Activated naive CD4-positive, alpha-beta T cell (primary cell): ENCODE data around the gene HSPB6.
A peak's percentile ranks its signal among the peaks of the same experiment; 100 is the strongest.

Experiments used
- DNase-seq, 4 experiments: peaks; one replicate each; lab custom pipeline; 2025; lab: John Stamatoyannopoulos, UW

The HSPB6 gene

DNA sequence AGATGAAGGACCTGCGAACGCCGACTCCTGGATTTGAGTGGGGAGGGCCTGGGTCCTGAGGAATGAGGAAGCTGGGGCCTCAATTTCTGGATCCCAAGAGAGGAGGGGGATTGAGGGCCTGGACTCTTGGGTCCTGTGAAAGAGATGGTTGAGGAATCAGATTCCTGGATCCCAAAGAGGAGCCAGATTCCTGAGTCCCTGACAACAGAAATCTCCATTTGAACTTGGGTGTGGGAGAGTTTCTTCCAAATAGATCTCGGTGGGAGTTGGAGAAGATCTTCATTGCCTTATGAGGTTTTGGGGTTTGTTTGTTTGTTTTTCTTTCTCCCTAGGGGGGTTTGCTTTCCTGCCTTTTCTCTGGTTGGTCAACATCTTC is 10.8 kb downstream of the HSPB6 start:
- DNase-seq = no peak

- peak; percentile 80 to 92 (median 84) for DNase-seq
These were observed 11.3 kb downstream of the HSPB6 start, which contains the start of the genes PSENEN and U2AF1L4 for GRCh38 chr19:35745328-35746086. Gene PSENEN, plus strand, starts transcription at chr19:35745651. Its CDS starts 280 bp downstream, at chr19:35745931. Gene U2AF1L4, minus strand, starts transcription at chr19:35745418. Its CDS starts 27 bp downstream, at chr19:35745391.

DNA sequence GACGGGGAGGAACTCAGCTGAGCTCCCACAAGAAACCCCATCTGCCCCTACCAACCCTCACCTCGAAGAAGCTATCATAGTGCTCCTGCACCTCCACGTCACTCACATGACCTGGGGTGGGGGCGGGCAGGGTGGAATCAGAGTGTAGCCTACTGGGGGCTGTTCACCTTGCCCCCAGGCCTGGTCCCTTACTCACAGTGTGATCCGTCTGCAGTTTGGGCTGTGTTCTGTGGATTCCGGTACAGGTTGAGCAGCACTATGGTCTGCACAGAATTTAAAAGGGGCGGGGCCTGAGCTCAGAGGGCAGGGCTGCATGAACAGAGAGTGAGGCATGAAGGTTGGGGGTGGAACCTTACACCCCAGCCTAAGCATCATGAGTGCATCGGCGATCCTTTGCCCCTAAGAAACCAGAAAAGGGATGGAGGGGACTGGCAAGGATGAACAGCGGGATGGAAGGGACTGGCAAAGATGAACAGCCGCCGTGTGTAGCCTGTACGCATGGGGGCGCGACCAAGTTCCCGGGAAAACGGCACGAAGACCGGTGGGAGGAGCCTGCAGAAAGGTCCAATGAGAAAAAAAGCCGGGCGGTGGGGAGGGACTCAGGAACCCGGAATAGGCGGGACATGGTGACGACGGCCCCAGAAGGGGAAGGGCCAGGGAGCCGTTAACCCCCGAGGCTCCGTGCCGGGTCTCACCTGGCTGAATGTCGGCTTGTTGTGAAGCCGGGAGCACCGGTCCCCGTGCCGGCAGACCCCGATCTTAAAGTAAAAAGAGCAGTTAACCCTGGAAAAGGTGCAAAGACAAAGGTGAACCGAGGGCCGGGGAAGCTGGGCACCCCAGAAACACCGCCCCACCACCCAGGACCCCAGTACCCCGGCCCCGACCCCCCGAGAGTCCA is 12.2 kb downstream of the HSPB6 start:
- DNase-seq = peak; percentile 72 to 88 (median 78)

GRCh38 chr19:35743640-35744429 is 13.0 kb downstream of the HSPB6 start:
- no peak for DNase-seq

GRCh38 chr19:35742121-35742724 is 14.6 kb downstream of the HSPB6 start, which contains the start of gene IGFLR1:
Gene IGFLR1, minus strand, starts transcription at chr19:35742452. Its CDS starts 1,272 bp downstream, at chr19:35741180.
- peak in 2 of 4 experiments; percentile 33 to 39 for DNase-seq

- DNase-seq = no peak
These were observed 15.7 kb downstream of the HSPB6 start for GRCh38 chr19:35741203-35741515.

DNA sequence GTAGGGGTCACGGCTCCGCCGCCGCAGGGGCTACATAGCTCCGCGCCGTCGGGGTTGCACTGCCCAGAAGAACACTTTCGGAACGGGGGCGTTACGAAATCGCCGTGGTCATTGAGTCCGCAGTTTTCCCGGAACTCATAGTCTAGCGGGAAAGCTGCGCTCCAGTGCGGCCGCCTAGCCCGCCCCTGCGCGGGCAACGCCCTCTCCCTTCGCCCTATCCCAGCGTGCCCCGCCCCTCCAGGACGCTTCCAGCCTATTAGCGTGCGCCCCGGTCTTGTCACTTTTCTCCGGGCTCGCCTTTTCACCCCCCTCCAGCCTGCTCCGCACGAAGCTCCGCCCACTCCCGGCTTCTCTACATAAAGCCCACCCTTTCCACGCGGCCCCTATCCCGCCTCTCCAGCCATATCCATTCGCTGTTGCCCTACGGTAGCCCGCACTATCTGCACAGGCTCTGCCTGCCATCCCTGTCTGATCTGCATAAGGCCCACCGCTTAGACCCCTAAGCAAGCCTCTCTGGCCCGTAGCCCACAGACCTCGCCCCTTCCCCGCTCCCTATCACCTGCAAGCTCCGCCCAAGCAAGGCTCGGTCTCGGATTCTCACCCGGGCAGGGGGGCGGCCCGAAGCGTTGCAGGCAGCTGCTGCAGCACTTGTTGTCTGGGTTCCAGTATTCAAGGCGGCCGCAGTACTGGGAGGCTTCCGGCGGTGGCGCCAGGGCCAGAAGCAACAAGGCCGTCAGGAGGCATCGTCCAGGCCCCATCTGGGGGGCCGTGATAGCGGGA is 16.2 kb downstream of the HSPB6 start:
- DNase-seq = peak; percentile 72 to 94 (median 88)

DNA sequence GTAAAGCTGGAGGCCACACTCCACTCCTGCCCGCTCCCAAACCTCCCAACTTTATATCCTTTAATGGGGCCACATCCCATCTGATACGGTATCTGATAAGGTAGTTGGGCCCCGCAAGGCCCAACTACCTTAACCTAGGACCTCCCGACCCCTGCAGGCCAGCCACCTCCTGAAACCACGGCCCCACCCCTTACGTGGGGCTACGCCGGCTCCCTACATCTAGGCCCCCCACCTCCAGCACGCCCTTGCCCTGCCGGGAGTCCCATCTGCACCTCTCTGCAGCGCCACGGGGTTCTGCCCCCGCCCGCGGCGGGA is 16.8 kb downstream of the HSPB6 start:
- DNase-seq = no peak

- DNase-seq = no peak
These were observed 17.3 kb downstream of the HSPB6 start for GRCh38 chr19:35739275-35740107.

DNA sequence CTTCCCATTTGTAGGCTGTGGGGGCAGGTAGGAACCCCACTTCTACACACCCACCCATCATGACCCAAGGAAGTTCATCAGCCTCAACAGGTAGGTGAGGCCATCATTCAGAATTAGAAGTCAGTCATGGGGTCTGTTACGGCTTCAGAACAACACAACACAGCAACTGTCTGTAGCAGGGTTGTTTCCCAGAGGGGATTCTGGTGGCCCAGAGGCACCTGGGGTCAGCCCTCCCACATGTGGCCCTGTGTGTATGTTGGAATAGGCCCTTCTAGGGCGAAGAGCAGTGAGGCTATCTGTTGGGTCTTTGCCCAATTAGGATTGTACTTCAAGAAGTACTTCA is 18.0 kb downstream of the HSPB6 start:
- no peak for DNase-seq

- DNase-seq = no peak
These were observed 18.6 kb downstream of the HSPB6 start for GRCh38 chr19:35738021-35738886.

DNA sequence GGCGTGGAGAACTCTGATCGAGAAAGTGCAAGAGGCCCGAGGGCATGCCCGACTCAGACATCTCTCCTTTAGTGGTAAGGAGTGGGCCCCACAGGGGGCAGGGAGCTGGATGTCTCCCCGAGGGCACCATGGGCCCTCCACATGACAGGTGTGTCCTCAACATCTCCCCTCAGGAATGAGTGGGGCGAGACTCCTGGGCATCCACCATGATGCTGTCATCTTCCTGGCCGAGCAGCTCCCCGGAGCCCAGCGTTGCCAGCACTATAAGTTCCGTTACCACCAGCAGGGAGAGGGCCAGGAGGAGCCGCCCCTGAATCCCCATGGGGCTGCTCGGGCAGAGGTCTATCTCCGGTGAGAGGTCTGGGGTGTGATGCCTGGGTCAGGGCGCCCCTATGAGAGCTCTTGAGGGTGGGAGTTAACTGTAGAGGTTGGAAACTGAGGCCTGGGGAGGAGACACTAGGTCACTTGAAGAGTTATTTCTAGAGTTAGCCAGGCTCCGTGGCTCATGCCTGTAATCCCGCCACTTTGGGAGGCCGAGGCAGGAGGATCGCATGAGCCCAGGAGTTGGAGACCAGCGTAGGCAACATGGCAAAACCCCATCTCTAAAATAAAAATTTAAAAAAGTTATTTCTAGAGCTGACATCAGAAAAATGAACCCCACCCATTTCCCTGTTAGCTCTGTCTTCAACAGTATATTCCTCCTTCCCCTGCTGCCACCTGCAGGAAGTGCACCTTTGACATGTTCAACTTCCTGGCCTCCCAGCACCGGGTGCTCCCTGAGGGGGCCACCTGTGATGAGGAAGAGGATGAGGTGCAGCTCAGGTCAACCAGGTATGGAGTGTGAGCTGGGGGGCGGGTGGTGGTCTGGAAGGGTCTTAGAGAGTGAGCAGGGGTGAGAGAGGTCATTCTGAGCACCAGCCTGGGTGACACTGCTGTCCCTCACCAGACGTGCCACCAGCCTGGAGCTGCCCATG is 19.6 kb downstream of the HSPB6 start:
- DNase-seq = peak in 1 of 4 experiments; percentile 10

- no peak for DNase-seq
These were observed 21.9 kb downstream of the HSPB6 start for GRCh38 chr19:35734889-35735288.

- no peak for DNase-seq
These were observed 22.6 kb downstream of the HSPB6 start for GRCh38 chr19:35734273-35734672.

GRCh38 chr19:35733180-35734125 is 23.4 kb downstream of the HSPB6 start:
- DNase-seq = no peak

DNA sequence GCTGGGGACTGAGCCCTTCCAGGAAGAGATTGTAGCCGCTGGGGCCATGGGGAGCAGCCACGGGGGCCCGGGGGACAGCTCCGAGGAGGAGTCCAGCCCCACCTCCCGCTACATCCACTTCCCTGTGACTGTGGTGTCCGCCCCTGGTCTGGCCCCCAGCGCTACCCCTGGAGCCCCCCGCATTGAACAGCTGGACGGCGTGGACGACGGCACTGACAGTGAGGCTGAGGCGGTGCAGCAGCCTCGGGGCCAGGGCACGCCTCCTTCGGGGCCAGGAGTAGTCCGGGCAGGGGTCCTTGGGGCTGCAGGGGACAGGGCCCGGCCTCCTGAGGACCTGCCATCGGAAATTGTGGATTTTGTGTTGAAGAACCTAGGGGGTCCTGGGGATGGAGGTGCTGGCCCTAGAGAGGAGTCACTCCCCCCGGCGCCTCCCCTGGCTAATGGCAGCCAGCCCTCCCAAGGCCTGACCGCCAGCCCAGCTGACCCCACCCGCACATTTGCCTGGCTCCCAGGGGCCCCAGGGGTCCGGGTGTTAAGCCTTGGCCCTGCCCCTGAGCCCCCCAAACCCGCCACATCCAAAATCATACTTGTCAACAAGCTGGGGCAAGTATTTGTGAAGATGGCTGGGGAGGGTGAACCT is 24.2 kb downstream of the HSPB6 start:
- no peak for DNase-seq
